Measurements from ENCODE around the gene SEC14L6.

DNA sequence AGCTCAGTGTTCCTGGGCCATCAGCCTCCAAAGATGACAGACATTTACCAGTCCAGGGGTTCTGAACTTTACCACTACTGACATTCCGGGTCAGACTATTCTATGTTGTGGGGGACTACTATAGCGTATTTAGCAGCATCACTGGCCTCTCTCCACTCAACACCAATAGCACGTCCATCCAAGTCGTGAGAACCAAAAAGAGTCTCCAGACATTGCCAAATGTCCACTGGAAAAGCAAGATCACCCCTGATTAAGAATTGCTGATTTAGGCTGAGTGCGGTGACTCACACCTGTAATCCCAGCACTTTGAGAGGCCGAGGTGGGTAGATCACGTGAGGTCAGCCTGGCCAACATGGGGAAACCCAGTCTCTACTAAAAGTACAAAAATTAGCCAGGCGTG is 39.9 kb upstream of the SEC14L6 start:
- TF ChIP-seq, protein P1, sequence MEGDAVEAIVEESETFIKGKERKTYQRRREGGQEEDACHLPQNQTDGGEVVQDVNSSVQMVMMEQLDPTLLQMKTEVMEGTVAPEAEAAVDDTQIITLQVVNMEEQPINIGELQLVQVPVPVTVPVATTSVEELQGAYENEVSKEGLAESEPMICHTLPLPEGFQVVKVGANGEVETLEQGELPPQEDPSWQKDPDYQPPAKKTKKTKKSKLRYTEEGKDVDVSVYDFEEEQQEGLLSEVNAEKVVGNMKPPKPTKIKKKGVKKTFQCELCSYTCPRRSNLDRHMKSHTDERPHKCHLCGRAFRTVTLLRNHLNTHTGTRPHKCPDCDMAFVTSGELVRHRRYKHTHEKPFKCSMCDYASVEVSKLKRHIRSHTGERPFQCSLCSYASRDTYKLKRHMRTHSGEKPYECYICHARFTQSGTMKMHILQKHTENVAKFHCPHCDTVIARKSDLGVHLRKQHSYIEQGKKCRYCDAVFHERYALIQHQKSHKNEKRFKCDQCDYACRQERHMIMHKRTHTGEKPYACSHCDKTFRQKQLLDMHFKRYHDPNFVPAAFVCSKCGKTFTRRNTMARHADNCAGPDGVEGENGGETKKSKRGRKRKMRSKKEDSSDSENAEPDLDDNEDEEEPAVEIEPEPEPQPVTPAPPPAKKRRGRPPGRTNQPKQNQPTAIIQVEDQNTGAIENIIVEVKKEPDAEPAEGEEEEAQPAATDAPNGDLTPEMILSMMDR (IDR thresholded peaks at IDR 0.05; ENCODE audit: low read length) = no peak
- TF ChIP-seq EZH2 (IDR thresholded peaks at IDR 0.05; ENCODE audit: borderline replicate concordance, low read length) = no peak
